GM18519 (cell line): ENCODE data around the gene TBC1D24.
"Not testable (repeated sequence)": the region's sequence is repeated elsewhere in the genome, so short reads cannot be mapped to it uniquely, and the experiment has no call there.

Experiments used
- ATAC-seq: cut with Tn5 transposase; IDR thresholded peaks from one replicate; pipeline ENCODE4 v1.9.1; 2021; ENCODE audit warnings: mild to moderate bottlenecking, moderate library complexity; ENCODE audit not compliant: unreplicated experiment, low FRiP score

TBC1D24 gene

DNA sequence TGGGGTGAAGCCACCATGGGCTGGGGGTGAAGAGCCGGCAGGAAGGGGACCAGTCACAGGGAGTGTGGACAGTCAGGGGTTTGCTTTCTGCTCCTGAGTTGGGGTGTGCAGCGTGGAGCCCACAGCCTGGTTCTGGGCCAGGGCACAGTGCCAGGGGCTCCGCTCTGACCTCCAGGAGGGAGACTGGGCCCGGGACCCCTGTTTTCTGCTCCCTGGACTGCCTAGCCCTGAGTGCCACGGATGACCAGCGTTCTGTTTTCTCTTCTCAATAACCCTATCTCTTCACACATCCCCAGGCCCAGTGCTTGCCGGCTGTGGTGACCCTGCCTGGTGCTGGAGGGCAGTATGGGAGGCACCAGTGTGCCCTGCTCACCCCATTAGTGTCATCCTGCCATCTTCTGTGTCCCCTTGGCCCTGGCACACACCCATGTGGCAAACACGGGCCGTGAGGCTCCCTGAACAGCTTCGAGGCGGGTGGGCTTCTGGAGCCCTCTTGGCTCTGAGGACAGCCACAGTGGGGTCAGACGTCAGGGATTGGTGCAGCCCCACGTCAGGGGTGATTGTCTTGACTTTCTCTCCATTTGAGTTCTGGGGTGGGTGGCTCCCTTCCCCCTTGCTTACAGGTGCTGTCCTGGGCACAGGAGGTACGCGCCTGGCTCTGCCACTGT, 55.2 kb downstream of the TBC1D24 start:
- no peak for ATAC-seq

DNA sequence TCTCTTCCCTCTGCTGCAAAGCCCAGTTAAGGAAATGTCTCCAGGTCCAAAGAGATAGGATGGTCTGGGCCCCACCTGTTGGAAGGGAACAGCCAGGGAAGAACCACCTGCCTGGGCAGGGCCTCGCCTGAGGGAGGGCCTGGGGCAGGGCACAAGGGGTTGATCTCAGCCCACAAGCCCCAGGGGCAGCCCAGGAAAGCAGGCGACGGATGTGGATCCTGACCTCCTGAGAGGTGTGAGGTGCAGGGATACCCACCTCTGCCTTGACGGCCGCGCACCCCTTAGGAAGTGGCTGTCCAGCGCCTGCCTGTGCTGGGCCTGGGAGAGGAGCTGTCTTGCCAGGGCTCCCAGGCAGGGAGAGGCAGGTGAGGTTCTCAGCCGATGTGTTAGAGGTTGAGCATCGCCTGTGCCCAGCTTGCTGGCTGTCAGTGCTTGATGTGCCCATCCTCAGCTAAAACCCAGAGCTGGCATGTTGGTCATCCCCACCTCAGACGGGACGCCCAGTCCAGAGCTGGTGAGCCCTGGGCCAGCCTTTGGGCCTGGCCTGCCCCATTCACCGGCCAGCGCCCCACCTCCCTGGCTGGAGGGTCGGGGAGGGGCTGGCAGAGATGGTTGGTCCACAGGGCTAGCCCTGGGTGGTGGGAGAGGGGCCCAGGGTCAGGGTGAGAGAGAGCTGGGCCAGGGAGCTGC, 55.8 kb downstream of the TBC1D24 start:
- no peak for ATAC-seq

DNA sequence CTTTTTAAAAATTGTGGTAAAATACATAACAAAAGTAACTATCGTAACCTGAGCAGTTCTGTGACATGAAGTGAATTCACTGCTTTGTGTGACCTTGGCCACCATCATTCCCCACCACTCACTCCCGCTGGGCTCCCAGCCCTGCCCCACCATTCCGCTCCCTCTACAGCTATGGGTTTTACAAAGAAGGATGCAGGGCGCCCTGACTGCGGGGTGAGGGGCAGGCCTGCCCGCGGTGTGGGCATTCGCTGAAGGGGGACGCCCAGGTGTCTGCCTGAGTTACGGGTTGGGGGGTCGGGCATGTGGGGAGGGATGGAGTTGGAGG, 56.4 kb downstream of the TBC1D24 start, which contains the start of gene CEMP1:
Gene CEMP1 (minus strand): TSS at position 38 of the 325 bp plus-strand sequence. CDS start 335 bp downstream, outside the sequence.
- no peak for ATAC-seq

DNA sequence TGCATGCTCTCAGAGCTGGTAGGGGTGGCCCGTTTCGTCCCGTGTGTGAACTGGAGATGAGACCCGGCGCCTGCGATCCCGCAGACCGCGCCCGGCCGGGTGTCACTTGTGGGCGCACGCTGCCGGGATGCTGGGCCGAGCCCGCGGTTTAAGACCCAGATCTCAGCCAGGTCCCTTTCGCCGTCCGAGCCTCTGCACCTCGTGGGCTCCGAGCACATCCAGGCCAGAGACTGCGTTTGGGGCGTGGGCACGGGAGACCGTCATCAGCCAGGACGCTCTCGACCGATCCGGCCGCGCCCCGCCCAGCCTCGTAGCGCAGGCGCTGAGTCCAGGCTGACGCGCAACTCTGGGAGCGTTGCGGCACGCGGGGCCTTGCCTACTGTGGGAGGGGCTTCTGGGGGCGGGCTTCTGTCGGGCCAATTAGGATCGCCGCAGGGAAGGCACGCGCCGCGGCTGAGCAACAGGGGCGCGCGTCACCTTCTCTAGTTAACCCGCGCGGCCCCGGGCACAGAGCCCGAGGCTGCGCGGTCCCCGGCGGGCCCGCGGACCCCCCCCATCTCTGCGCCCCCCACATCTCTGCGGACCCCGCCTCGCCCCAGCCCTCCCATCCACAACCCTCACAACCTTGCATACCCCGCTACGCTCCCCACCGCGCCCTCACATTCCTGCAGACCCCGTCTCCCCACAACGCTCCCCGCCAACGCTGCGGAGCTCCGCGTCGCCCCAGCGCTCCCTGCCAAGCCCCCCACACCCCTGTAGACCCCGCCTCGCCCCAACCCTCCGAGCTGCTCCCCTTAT, 57.0 kb downstream of the TBC1D24 start:
- ATAC-seq, result peak; percentile 62

DNA sequence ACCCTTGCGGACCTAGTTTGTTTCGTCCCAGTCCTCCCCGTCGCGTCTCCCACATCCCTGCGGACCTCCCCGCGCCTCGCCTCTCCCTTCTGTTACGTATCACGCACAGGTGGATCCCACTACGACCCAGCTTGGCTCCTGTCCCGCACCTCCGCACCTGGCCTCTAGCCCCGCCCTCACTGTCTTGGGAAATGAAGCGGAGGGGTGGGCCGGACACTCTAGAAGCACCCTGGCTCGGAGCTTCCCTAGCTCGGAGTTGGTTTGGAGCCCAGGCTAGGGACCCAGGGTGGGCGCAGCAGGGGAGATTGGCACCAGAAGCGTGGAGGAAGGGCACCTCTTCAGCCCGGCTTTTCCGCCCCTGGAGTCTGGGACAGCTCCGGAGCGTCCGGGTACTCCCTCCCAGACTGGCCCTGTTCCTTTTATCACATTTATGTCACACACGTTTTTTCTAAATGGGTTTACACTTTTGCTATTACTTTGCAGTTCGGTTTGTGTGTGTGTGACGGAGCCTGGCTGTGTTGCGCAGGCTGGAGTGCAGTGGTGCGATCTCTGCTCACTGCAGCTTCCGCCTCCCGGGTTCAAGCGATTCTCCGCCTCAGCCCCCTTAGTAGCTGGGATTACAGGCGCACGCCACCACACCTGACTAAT, 57.7 kb downstream of the TBC1D24 start:
- ATAC-seq, result no peak

DNA sequence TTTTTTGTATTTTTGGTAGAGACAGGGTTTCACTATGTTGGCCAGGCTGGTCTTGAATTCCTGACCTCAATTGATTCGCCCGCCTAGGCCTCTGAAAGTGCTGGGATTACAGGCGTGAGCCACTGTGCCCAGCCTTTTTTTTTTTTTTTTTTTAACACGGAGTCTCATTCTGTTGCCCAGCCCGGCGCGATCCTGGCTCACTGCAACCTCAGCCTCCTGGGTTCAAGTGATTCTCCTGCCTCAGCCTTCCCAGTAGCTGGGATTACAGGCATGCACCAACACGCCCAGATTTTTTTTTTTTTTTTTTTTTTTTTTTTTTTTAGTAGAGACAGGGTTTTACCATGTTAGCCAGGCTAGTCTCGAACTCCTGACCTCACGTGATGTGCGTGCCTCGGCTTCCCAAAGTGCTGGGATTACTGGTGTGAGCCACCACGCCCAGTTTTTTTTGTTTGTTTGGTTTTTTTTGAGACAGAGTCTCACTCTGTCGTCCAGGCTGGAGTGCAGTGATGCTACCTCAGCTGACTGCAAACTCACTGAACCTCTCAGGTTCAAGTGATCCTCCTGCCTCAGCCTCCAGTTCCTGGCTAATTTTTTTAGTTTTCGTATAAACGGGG, 58.3 kb downstream of the TBC1D24 start:
- not testable (repeated sequence) for ATAC-seq

DNA sequence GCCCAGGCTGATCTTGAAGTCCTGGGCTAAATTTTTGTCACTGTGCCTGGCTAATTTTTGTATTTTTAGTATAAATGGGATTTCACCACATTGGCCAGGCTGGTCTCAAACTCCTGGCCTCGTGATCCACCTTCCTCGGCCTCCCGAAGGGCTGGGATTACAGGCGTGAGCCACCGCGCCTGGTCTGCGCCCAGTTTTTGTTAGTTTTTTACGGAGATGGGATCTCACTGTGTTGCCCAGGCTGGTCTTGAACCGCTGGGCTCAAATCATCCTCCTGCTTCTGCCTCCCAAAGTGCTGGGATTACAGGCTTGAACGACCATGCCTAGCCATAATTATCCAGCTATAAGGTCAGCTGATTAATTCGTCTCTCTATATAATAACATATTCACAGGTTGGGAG, 59.0 kb downstream of the TBC1D24 start:
- no peak for ATAC-seq

DNA sequence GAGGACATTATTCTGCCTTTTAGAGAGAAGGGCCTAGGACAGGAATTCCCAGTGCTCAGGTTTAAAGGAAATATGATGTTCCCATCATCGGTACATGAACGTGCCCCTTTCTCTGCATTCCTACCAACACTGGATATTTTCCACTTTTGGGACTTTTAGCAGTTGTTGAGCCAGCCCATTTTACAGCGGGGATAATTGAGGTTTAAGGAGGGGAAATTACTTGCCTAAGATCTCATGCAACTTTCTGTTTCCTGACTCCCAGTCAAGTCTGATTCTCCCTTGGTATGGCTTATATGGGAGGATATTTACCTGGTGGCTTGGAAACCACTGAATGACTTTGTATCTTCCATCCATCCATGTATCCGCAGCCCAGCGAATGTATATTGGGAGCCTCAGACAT, 59.4 kb downstream of the TBC1D24 start:
- not testable (repeated sequence) for ATAC-seq

GRCh38 chr16:2535625-2536013, 60.7 kb downstream of the TBC1D24 start:
- ATAC-seq, result no peak

- peak; percentile 67 for ATAC-seq
These were observed 62.8 kb downstream of the TBC1D24 start, which contains the start of gene PDPK1 for GRCh38 chr16:2537451-2538379. PDPK1 (plus strand) TSS chr16:2538021; CDS start chr16:2538113, 92 bp downstream.

DNA sequence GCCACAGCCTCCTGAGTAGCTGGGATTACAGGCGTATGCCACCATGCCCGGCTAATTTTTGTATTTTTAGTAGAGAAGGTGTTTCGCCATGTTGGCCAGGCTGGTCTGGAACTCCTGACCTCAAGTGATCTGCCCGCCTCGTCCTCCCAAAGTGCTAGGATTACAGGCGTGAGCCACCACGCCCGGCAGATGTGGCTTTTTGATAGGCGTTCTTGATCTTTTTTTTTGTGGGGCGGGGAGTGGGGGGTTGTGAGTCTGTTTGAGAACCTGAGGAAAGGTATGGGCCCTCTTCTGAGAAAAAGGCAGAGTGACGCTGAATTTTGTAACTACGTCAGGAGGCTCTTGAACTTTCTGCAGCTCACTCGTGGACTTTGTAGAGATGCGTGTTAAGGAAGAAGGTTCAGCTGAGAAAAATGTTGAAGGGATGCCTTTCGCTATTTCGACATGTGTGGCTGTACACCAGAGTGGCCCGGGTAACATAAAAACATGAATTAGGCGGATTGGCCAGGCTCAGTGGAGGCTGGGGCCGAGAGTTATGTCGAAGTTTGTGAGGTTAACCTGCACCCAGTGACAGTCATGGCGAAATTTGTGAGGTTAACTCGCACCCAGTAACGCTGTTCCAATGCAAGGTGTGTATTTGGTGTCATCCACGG, 64.4 kb downstream of the TBC1D24 start:
- ATAC-seq, result not testable (repeated sequence)

DNA sequence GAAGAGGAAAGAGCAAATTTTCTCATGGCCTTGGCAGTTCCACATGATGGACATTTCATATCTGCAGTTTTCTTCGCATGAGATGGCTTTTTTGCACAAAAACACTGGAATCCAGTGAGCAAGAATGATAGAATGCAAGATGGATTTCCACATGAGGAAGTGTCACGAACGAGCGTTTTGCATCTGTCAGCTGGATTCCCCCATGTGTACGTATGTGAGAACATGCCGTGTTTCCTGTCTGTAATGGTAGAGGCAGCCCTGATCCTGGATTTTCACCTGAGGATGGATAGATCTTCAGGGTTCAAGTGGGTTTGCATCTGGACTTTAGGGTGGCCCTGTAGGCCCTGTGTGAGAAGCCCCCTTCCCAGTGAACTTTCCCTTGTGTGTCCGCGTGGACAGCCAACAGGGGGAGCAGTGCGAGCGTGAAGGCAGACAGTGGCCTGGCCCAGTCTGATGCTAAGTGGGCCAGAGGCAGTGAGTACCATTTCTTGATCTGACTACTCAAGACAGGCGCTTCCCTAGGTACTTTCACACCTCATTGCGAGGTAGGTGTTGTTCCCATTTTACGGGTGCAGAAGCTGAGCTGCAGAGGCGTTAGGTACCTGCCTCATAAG, 65.0 kb downstream of the TBC1D24 start:
- not testable (repeated sequence) for ATAC-seq

DNA sequence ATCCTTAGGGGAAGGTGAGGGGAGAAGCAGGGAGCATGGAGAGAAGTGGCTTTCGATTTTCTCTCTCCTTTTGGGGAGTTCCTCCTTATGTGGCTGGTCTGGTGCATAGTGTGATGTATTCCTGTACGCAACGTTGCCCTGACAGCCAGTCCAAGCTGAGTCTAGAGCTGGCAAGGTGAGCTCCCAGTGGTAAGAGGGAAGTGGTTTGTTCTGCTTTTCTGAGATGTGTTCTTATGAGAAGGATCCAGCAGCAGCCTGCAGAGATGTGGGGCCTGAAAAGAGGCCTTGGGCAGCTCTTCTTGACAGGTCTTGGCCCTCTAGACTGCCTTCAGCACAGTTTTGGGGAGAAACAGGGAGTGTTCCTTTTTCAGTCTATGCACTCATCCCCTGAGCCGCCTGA, 66.0 kb downstream of the TBC1D24 start:
- ATAC-seq, result not testable (repeated sequence)

DNA sequence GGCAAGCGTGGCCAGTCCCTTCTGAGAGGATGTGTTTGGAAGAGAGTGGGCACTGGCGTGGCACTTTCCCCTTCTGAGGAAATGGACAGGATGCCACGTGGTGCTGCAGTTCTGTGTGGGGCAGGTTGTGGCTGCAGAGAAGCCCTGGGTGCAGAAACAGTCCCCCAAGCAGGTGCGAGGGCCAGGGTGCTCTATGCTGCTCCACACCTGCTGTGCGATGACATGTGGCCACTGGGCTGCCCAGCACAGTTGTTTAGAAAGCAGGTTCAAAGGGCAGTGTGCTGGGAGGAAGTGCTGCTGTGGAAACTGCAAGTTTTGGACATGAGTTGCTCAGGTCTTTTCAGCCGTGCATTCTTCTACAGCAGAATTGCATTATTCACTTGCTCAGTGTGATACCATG, 66.5 kb downstream of the TBC1D24 start:
- not testable (repeated sequence) for ATAC-seq

DNA sequence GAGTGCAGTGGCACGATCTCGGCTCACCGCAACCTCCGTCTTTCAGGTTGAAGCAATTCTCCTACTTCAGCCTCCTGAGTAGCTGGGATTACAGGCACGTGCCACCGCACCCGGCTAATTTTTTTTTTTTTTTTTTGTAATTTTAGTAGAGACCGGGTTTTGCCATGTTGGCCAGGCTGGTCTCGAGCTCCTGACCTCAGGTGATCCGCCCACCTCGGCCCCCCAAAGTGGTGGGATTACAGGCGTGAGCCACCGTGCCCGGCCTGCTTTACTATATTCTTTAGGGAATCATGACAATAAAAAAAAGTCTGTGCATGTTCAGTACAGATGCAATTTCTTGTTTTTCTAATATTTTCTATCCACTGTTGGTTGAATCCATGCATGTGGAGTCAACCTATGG, 68.8 kb downstream of the TBC1D24 start:
- ATAC-seq, result not testable (repeated sequence)

GRCh38 chr16:2550283-2550878, 75.5 kb downstream of the TBC1D24 start:
- ATAC-seq, result not testable (repeated sequence)

- ATAC-seq, result not testable (repeated sequence)
These were observed 76.5 kb downstream of the TBC1D24 start for GRCh38 chr16:2551420-2551889.
